Esophagus squamous epithelium (tissue), 4 donors: Measurements from ENCODE around the gene CNTNAP2.
"Not testable (repeated sequence)": the region's sequence is repeated elsewhere in the genome, so short reads cannot be mapped to it uniquely, and the experiment has no call there.

Experiments used
- CTCF ChIP-seq, 6 experiments: fragments of 450-650 bp in 4 of 6; fragments of 200-600 bp in 2 of 6; sonication (generic) in 2 of 6; IDR thresholded peaks; one replicate each; pipeline ENCODE4 v1.5.1; 2016 to 2019; ENCODE audit warnings: antibody characterized with exemption in 6 of 6, mild to moderate bottlenecking in 4 of 6, moderate library complexity in 4 of 6
- POLR2A ChIP-seq, 4 donors: fragments of 450-650 bp; IDR thresholded peaks; one replicate each; pipeline ENCODE4 v1.6.1; 2017; ENCODE audit warnings: antibody characterized with exemption in 4 of 4, mild to moderate bottlenecking in 4 of 4, moderate library complexity in 3 of 4

GRCh38 chr7:146248744-146249143 lies 132.1 kb downstream of the CNTNAP2 start:
- TF ChIP-seq CTCF, POLR2A (IDR thresholded peaks at IDR 0.05): not testable (repeated sequence)
